H9 (cell line): ENCODE measurements around the gene MRTFA. TPM values are rescaled to one million over a fixed set of nuclear protein-coding genes. Genes with fewer than 3 reads are reported as not detected.

Experiments
- DNase-seq: peaks from one replicate; pipeline ENCODE4 v3.0.0-alpha.2; 2017
- H2AFZ ChIP-seq: one replicate; pipeline ENCODE4 v1.6.1; 2013; ENCODE audit warnings: mild to moderate bottlenecking, low read length, control low read depth, moderate library complexity
- H2AK5ac ChIP-seq: 2 replicates; pipeline ENCODE4 v1.6.1; 2013; ENCODE audit warnings: low read length, control low read depth, mixed read lengths; ENCODE audit not compliant: insufficient read length
- H2BK120ac ChIP-seq: one replicate; pipeline ENCODE4 v1.6.1; 2013; ENCODE audit warnings: low read depth, mild to moderate bottlenecking, low read length, control low read depth, inconsistent platforms; ENCODE audit not compliant: poor library complexity, severe bottlenecking
- H2BK12ac ChIP-seq: 2 replicates; pipeline ENCODE4 v1.6.1; 2013; ENCODE audit warnings: low read length, control low read depth, mixed read lengths, low read depth; ENCODE audit not compliant: insufficient read length
- H2BK15ac ChIP-seq: 2 replicates; pipeline ENCODE4 v1.6.1; 2013; ENCODE audit warnings: low read depth, low read length, control low read depth
- H2BK20ac ChIP-seq: one replicate; pipeline ENCODE4 v1.6.1; 2013; ENCODE audit warnings: low read depth, mild to moderate bottlenecking, low read length, control low read depth, inconsistent platforms; ENCODE audit not compliant: poor library complexity, severe bottlenecking
- H2BK5ac ChIP-seq: 2 replicates; pipeline ENCODE4 v1.6.1; 2013; ENCODE audit warnings: low read length, control low read depth, mixed read lengths; ENCODE audit not compliant: insufficient read length
- H3K14ac ChIP-seq: 2 replicates; pipeline ENCODE4 v1.6.1; 2013; ENCODE audit warnings: low read length, control low read depth; ENCODE audit not compliant: insufficient read depth
- H3K18ac ChIP-seq: 2 replicates; pipeline ENCODE4 v1.6.1; 2013; ENCODE audit warnings: low read depth, mild to moderate bottlenecking, mixed read lengths, low read length, control low read depth; ENCODE audit not compliant: insufficient read length
- H3K23ac ChIP-seq: 2 replicates; pipeline ENCODE4 v1.6.1; 2013; ENCODE audit warnings: low read length, control low read depth, mixed read lengths, low read depth; ENCODE audit not compliant: insufficient read length
- H3K23me2 ChIP-seq: 2 replicates; pipeline ENCODE4 v1.6.1; 2013; ENCODE audit warnings: low read depth, mild to moderate bottlenecking, mixed read lengths, low read length, control low read depth; ENCODE audit not compliant: insufficient read length, poor library complexity, severe bottlenecking
- H3K27ac ChIP-seq: 2 replicates; pipeline ENCODE4 v1.5.1; 2013; ENCODE audit warnings: low read length, control low read depth, mixed read lengths, low read depth; ENCODE audit not compliant: insufficient read length
- H3K27me3 ChIP-seq: 2 replicates; pipeline ENCODE4 v1.6.1; 2013; ENCODE audit warnings: low read length, control low read depth, inconsistent platforms; ENCODE audit not compliant: insufficient read depth
- H3K4ac ChIP-seq: 2 replicates; pipeline ENCODE4 v1.6.1; 2013; ENCODE audit warnings: low read depth, mild to moderate bottlenecking, control low read depth, inconsistent platforms, low read length, moderate library complexity
- H3K4me1 ChIP-seq: 2 replicates; pipeline ENCODE4 v1.6.1; 2013; ENCODE audit warnings: low read length, control low read depth, inconsistent platforms; ENCODE audit not compliant: insufficient read depth
- H3K4me2 ChIP-seq: 2 replicates; pipeline ENCODE4 v1.6.1; 2013; ENCODE audit warnings: low read length, control low read depth, mixed read lengths; ENCODE audit not compliant: insufficient read length, insufficient read depth
- H3K56ac ChIP-seq: 2 replicates; pipeline ENCODE4 v1.6.1; 2013; ENCODE audit warnings: low read depth, mild to moderate bottlenecking, mixed read lengths, low read length, control low read depth; ENCODE audit not compliant: insufficient read length
- H3K79me1 ChIP-seq: 2 replicates; pipeline ENCODE4 v1.6.1; 2013; ENCODE audit warnings: low read depth, mild to moderate bottlenecking, moderate library complexity, low read length, control low read depth, inconsistent platforms; ENCODE audit not compliant: insufficient read depth, poor library complexity, severe bottlenecking
- H3K79me2 ChIP-seq: 2 replicates; pipeline ENCODE4 v1.6.1; 2013; ENCODE audit warnings: low read length, control low read depth, inconsistent platforms; ENCODE audit not compliant: insufficient read depth
- H3K9ac ChIP-seq: 2 replicates; pipeline ENCODE4 v1.6.1; 2013; ENCODE audit warnings: low read length, control low read depth, mixed read lengths; ENCODE audit not compliant: insufficient read length; ENCODE audit errors: extremely low read depth
- H3K9me3 ChIP-seq: one replicate; pipeline ENCODE4 v1.6.1; 2013; ENCODE audit warnings: low read depth, low read length, inconsistent platforms; ENCODE audit not compliant: control insufficient read depth
- H3T11ph ChIP-seq: one replicate; pipeline ENCODE4 v1.6.1; 2013; ENCODE audit warnings: mild to moderate bottlenecking, low read length, control low read depth, inconsistent platforms
- H4K20me1 ChIP-seq: one replicate; pipeline ENCODE4 v1.6.1; 2013; ENCODE audit not compliant: control insufficient read depth, insufficient read length, insufficient read depth
- H4K5ac ChIP-seq: 2 replicates; pipeline ENCODE4 v1.6.1; 2013; ENCODE audit warnings: low read depth, mild to moderate bottlenecking, mixed read lengths, low read length, control low read depth; ENCODE audit not compliant: insufficient read length
- H4K8ac ChIP-seq: replicated peaks from 2 replicates; pipeline ENCODE4 v1.6.1; 2013; ENCODE audit warnings: low read length, control low read depth, mixed read lengths, low read depth; ENCODE audit not compliant: insufficient read length
- H4K91ac ChIP-seq: 2 replicates; pipeline ENCODE4 v1.6.1; 2013; ENCODE audit warnings: low read depth, mild to moderate bottlenecking, moderate library complexity, mixed read lengths, low read length, control low read depth; ENCODE audit not compliant: insufficient read length
- H3K27ac Mint-ChIP-seq, 3 experiments: 2 replicates in 2 of 3; 3 replicates in 1 of 3; pipeline ENCODE4 v1.8.0; 2020 to 2021; ENCODE audit warnings: mixed read lengths in 3 of 3, mild to moderate bottlenecking in 1 of 3, moderate library complexity in 1 of 3
- H3K27me3 Mint-ChIP-seq: 2 replicates; pipeline ENCODE4 v1.8.0; 2021; ENCODE audit warnings: low read depth, mild to moderate bottlenecking, moderate library complexity, mixed read lengths
- H3K36me3 Mint-ChIP-seq, 3 experiments: 2 replicates in 2 of 3; 3 replicates in 1 of 3; pipeline ENCODE4 v1.8.0; 2020 to 2021; ENCODE audit warnings: low read depth in 3 of 3, mixed read lengths in 3 of 3; ENCODE audit not compliant: insufficient read depth in 1 of 3
- H3K4me1 Mint-ChIP-seq, 2 experiments: 2 replicates each; pipeline ENCODE4 v1.8.0; 2020; ENCODE audit warnings: mixed read lengths in 2 of 2
- H3K4me3 Mint-ChIP-seq, 2 experiments: 2 replicates in 1 of 2; 3 replicates in 1 of 2; pipeline ENCODE4 v1.8.0; 2020 to 2021; ENCODE audit warnings: mild to moderate bottlenecking in 2 of 2, mixed read lengths in 2 of 2, moderate library complexity in 1 of 2
- H3K9me3 Mint-ChIP-seq, 2 experiments: 2 replicates in 1 of 2; 3 replicates in 1 of 2; pipeline ENCODE4 v1.8.0; 2020; ENCODE audit warnings: mild to moderate bottlenecking in 2 of 2, mixed read lengths in 2 of 2, moderate library complexity in 1 of 2
- WGBS: extraction: QIAGEN DNeasy Blood & Tissue Kit; methylation state at CpG from one replicate; pipeline ENCODE4 v1.1.7; 2013; ENCODE audit warnings: missing lambda C conversion rate, low lambda C conversion rate, mixed read lengths; ENCODE audit not compliant: insufficient read length; ENCODE audit errors: extremely low coverage; 5-methylcytosine and 5-hydroxymethylcytosine counted together
- total RNA-seq: library from RNA; stranded (reverse); gene quantifications from 2 replicates; pipeline ENCODE4 v1.2.1, GENCODE V29; 2021
- TF ChIP-seq, protein P1 (sequence below): fragments of 200-600 bp; sonication (generic); conservative IDR thresholded peaks from 3 replicates; pipeline ENCODE4 v1.8.0; 2021; ENCODE audit warnings: antibody characterized with exemption, mild to moderate bottlenecking

MRTFA gene
- total RNA-seq, 1 experiment from 2014 or later: 38.1 TPM

- Histone ChIP-seq H3K23me2 (no peaks in the 10 kb centered on the region), H4K8ac (no peak overlapping the region)
- TF ChIP-seq, protein P1, sequence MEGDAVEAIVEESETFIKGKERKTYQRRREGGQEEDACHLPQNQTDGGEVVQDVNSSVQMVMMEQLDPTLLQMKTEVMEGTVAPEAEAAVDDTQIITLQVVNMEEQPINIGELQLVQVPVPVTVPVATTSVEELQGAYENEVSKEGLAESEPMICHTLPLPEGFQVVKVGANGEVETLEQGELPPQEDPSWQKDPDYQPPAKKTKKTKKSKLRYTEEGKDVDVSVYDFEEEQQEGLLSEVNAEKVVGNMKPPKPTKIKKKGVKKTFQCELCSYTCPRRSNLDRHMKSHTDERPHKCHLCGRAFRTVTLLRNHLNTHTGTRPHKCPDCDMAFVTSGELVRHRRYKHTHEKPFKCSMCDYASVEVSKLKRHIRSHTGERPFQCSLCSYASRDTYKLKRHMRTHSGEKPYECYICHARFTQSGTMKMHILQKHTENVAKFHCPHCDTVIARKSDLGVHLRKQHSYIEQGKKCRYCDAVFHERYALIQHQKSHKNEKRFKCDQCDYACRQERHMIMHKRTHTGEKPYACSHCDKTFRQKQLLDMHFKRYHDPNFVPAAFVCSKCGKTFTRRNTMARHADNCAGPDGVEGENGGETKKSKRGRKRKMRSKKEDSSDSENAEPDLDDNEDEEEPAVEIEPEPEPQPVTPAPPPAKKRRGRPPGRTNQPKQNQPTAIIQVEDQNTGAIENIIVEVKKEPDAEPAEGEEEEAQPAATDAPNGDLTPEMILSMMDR: no peak
Measured at GRCh38 chr22:40519948-40520331, 116.6 kb downstream of the MRTFA start.

More at GRCh38 chr22:40519948-40520331, 116.6 kb downstream of the MRTFA start:
- no peak overlapping the region for H3K23ac ChIP-seq
- H2BK15ac ChIP-seq: no peak overlapping the region
- no peak overlapping the region for H3K27ac ChIP-seq
- no peaks in the 10 kb centered on the region for H4K20me1 ChIP-seq
- H3K4ac ChIP-seq: no peak overlapping the region
- no peak overlapping the region for H2BK120ac ChIP-seq
- Mint-ChIP-seq H3K27ac (no peak overlapping the region; a peak in 1 of 7 replicates), H3K4me1 (peaks cover 15 to 19% of the 10 kb centered on the region in 2 experiments), H3K27me3 (no peaks in the 10 kb centered on the region), H3K9me3 (peaks cover 3 to 7% of the 10 kb centered on the region in 2 experiments; a peak in 3 of 5 replicates), H3K4me3 (no peak overlapping the region), H3K36me3 (peaks cover 9 to 22% (median 14%) of the 10 kb centered on the region in 3 experiments; a peak in 6 of 7 replicates)
- H3K79me2 ChIP-seq: no peaks in the 10 kb centered on the region
- H3K9me3 ChIP-seq: no peaks in the 10 kb centered on the region
- H4K91ac ChIP-seq: no peak overlapping the region
- H2AFZ ChIP-seq: no peak overlapping the region
- no peak for DNase-seq
- no peak overlapping the region for H2BK5ac ChIP-seq
- H3T11ph ChIP-seq: no peak overlapping the region
- peaks cover 3% of the 10 kb centered on the region; the same call in 1 of the 2 replicates for H3K4me1 ChIP-seq
- H3K14ac ChIP-seq: no peak overlapping the region
- H2AK5ac ChIP-seq: no peak overlapping the region
- H3K27me3 ChIP-seq: no peaks in the 10 kb centered on the region
- H3K56ac ChIP-seq: no peak overlapping the region
- H2BK20ac ChIP-seq: no peak overlapping the region
- H3K18ac ChIP-seq: no peak overlapping the region
- H3K9ac ChIP-seq: no peak overlapping the region
- WGBS: 100% methylated on average over 1 of the region's 3 CpGs
- no peak overlapping the region for H2BK12ac ChIP-seq
- peaks cover 2% of the 10 kb centered on the region for H3K79me1 ChIP-seq
- no peak overlapping the region for H4K5ac ChIP-seq
- no peak overlapping the region for H3K4me2 ChIP-seq
